GM12872 (cell line): ENCODE data around the gene ADAMTS3.

Experiments used
- TF ChIP-seq, protein P1 (sequence below): IDR thresholded peaks from 3 replicates; pipeline ENCODE4 v1.5.1; 2011; ENCODE audit warnings: low read depth, mild to moderate bottlenecking, low read length, moderate library complexity; ENCODE audit not compliant: insufficient read depth

ADAMTS3 gene

DNA sequence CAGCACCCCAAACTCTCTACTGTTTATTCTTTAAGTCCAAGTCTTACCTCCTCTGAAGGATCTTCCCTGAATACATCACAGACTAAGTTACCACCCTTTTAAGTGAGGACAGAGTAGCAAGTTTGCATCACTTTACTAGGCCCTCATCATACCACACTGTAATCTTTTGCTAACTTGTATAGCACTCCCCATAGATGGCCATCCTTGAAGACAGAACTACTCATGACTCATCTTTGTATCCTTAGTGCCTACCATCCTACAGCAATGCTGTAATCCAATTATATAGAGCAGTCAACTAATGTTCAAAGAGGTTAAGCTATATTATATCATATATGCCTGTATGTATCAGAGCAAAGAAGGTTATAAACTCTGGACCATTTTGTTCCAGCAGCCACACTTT, 101.4 kb downstream of the ADAMTS3 start:
- TF ChIP-seq, protein P1, sequence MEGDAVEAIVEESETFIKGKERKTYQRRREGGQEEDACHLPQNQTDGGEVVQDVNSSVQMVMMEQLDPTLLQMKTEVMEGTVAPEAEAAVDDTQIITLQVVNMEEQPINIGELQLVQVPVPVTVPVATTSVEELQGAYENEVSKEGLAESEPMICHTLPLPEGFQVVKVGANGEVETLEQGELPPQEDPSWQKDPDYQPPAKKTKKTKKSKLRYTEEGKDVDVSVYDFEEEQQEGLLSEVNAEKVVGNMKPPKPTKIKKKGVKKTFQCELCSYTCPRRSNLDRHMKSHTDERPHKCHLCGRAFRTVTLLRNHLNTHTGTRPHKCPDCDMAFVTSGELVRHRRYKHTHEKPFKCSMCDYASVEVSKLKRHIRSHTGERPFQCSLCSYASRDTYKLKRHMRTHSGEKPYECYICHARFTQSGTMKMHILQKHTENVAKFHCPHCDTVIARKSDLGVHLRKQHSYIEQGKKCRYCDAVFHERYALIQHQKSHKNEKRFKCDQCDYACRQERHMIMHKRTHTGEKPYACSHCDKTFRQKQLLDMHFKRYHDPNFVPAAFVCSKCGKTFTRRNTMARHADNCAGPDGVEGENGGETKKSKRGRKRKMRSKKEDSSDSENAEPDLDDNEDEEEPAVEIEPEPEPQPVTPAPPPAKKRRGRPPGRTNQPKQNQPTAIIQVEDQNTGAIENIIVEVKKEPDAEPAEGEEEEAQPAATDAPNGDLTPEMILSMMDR, result no peak

DNA sequence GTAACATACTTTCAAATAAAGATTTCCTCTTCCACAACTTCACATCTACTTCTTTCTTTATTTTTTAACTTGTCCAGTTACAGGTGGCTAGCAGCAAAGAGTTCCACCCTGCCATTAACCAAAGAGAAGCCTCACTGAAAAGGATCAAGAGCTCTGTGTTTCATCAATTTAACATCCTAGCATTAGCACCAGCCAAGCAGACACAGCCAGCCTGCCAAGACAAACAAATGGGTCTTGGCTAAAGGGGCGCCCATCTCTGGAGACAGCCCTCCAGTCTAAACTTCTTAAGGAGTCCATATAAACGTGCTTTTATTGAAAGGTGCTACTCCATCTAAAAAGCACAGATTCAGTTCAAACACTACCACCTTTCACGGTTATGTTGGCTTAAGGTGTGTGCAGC, 105.3 kb downstream of the ADAMTS3 start:
- TF ChIP-seq, protein P1, result no peak

DNA sequence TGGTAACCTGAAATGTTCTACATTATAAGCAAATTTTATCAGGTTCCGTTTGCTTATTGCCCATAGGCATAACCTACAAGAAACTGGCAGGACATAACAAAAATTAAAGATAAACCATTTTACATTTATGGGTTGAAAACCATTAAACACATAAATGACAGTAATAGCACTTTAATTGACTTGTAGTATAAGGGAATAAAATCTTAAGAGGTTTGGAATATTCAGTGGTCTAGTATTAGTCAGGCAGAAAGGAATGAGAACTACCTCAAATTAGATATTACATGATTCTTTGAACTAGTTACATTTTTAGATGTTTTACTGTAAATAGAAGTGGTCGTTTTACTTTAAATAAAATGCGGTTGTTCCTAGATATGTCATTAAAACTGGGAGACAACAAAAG, 111.9 kb downstream of the ADAMTS3 start:
- TF ChIP-seq, protein P1, result no peak

DNA sequence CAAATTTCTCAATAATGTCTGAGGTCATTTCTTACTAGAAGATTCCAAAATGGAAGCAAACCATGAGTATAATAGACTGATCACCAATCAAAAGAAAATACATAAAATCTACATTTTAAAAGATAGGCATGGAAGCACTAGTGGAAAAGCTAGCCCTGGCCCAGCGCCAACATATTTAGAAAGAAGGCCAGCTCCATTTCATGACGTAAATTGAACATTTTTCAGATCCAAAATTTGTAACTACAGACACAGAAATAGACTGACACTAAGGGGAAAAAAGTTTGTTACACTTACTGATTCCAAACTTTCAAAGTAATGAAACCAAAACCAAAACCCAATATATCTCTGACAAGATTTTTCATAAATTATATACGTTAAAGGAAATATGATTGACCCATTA, 117.7 kb downstream of the ADAMTS3 start:
- TF ChIP-seq, protein P1, result no peak

DNA sequence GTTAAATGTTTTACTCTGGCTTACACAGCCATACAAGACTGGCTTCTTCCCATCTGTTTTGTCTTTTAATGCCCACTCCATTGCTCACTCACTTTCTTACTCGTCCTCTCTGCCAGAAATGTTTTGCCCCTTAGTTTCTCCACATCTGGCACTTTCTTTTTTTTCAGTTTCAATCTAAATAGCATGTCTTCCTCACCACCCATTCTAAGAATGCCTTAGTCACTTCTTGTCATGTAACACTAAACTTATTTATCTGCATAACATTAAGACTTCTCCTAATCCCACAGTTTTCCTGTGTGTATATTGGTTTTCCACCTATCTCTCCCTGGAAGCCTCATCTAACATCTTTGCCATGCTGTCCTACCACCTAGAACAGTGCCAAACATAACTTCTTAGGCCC, 119.3 kb downstream of the ADAMTS3 start:
- TF ChIP-seq, protein P1, result no peak

DNA sequence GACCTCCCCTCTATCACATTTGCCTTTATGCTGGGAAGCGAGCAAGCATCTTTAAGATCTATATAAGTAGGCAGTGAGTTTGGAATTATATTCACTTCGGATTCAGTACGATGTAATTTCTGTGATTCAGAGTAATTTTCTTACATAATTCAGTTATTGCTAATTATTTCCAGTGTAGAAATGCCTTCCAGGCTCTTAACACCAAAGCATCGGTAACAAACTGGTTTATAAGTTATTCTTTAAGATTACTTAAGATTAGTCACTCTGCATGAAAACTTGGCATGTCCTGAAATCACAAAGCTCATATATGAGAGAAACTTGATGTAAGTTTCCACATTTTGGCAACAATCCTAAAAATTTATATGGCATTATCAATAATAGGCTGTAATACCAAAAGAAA, 120.8 kb downstream of the ADAMTS3 start:
- TF ChIP-seq, protein P1, result no peak

DNA sequence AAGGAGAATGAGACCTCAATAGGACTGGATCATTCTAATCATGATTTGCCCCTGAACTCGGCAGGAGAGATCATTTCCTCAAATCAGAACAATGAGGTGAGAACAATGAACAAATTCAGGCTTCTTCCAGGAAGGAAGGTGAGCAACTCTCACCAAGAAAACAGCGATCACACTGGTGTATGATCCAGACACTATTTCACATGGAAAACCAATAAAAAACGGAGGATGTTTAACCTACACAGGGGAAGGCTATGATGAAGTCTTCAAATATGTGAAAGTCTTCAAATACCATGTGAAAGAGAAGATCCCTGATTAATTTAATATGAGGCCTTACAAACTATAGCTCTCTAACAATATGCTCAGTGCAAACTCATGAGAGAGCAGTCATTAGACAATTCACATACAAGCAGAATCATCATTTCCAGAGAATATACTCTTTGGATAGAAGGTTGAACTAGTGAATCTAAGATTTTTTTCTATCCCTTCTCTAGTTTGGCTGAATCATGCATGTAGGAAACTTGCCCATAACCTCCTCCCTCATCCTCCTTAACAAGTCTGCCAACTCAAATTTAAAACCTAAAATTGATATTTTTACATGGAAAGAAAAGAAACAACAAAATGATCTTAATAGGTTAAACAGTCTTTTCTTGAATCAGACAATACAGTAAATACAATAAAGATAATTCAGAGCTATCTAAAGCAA, 122.5 kb downstream of the ADAMTS3 start:
- TF ChIP-seq, protein P1, result no peak
